GM12872 (cell line): Measurements from ENCODE around the gene MAGOH.

Source experiments
- CTCF ChIP-seq: IDR thresholded peaks from 3 replicates; pipeline ENCODE4 v1.5.1; 2011; ENCODE audit warnings: low read depth, mild to moderate bottlenecking, low read length, moderate library complexity; ENCODE audit not compliant: insufficient read depth

Gene MAGOH

GRCh38 chr1:53238197-53239155, at the start of gene MAGOH:
Gene MAGOH (minus strand): TSS chr1:53238518. CDS start chr1:53238448, 70 bp downstream.
- TF ChIP-seq CTCF: no peak

GRCh38 chr1:53286955-53287354, 48.6 kb upstream of the MAGOH start:
- no peak for TF ChIP-seq CTCF

- TF ChIP-seq CTCF: no peak
Measured at GRCh38 chr1:53285969-53286760, 47.8 kb upstream of the MAGOH start.

GRCh38 chr1:53285546-53285945, 47.2 kb upstream of the MAGOH start:
- no peak for TF ChIP-seq CTCF

GRCh38 chr1:53284224-53285020, 46.1 kb upstream of the MAGOH start:
- TF ChIP-seq CTCF: no peak

DNA sequence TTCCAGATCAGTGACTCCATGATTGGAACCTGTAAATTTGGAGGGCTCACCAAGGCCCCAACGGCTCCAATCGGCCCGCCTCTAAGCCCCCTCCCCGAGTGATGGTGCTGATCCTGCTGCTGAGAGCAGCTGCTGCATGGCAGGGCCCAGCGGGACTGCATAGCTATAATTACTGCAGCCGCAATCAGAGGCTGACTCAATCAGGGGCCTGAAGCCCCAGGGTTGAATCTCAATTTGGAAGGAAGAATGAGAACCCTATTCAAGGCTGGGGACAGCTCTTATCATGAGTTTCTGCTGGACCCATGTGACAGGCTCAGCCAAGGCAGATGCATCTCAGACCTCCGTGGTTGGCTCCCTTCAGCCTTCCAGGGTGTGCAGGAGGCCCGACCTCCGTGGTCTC, 42.8 kb upstream of the MAGOH start:
- no peak for TF ChIP-seq CTCF
